HepG2 (cell line): ENCODE measurements around the gene MDFI. TPM values are rescaled to one million over a fixed set of nuclear protein-coding genes. Genes with fewer than 3 reads are reported as not detected.

Experiments
- ATAC-seq: fragments of 200-7000 bp; cut with Tn5 transposase; 3 replicates; pipeline ENCODE4 v1.9.1; 2020; ENCODE audit warnings: mild to moderate bottlenecking, moderate library complexity
- BruUV-seq: library from RNA; stranded (reverse); fragments of 400-500 nt; replicated peaks from 2 replicates; lab custom pipeline; 2021; lab: Mats Ljungman, UMichigan
- CTCF ChIA-PET: fragments of 300-600 bp; formaldehyde crosslinking; extraction: SDS; loops from one replicate; lab custom pipeline; 2021; ENCODE audit warnings: low total read pairs, inconsistent platforms, low intra/inter-chr PET ratio; lab: Yijun Ruan, JAX
- POLR2A ChIA-PET: fragments of 350-600 bp; sonication (Branson Sonifier 250); formaldehyde crosslinking; loops from one replicate; lab custom pipeline; 2020; ENCODE audit warnings: antibody characterized with exemption, inconsistent platforms; lab: Yijun Ruan, JAX
- DNase-seq: peaks from one replicate; pipeline ENCODE4 v3.0.0-alpha.2; 2015; ENCODE audit warnings: low spot score
- FAIRE-seq: peaks from 3 replicates; lab custom pipeline; 2011; peaks lifted over from hg19 to GRCh38; lab: Jason Lieb, UNC
- H2AFZ ChIP-seq: one replicate; pipeline ENCODE4 v1.6.1; 2011; ENCODE audit warnings: low read length, inconsistent platforms
- H3K27ac ChIP-seq: fragments of 300-600 bp; 3 replicates; pipeline ENCODE4 v1.8.0; 2011; ENCODE audit warnings: mixed run types, mild to moderate bottlenecking, mixed read lengths, low read length, inconsistent platforms; ENCODE audit not compliant: insufficient read depth; ENCODE audit errors: extremely low read length
- H3K27me3 ChIP-seq, 2 experiments: fragments of 200-600 bp in 1 of 2; 2 replicates in 1 of 2; 3 replicates in 1 of 2; pipeline versions ENCODE4 v1.6.0 to v1.8.0; 2011; ENCODE audit warnings: low read length in 2 of 2, mild to moderate bottlenecking in 2 of 2, moderate library complexity in 2 of 2, inconsistent platforms in 1 of 2; ENCODE audit not compliant: insufficient read depth in 2 of 2, control insufficient read depth in 1 of 2
- H3K36me3 ChIP-seq, 2 experiments: fragments of 200-600 bp in 1 of 2; replicated peaks in 1 of 2; 2 replicates in 1 of 2; 3 replicates in 1 of 2; pipeline versions ENCODE4 v1.5.1 to v1.8.0; 2011; ENCODE audit warnings: low read length in 2 of 2, inconsistent platforms in 1 of 2; ENCODE audit not compliant: insufficient read depth in 2 of 2, control insufficient read depth in 1 of 2
- H3K4me1 ChIP-seq: 2 replicates; pipeline ENCODE4 v1.5.1; 2012; ENCODE audit warnings: low read length, inconsistent platforms; ENCODE audit not compliant: insufficient read depth
- H3K4me2 ChIP-seq: 2 replicates; pipeline ENCODE4 v1.6.0; 2011; ENCODE audit warnings: low read depth, low read length, inconsistent platforms
- H3K4me3 ChIP-seq, 3 experiments: fragments of 200-600 bp in 1 of 3; sonication (generic), shearing (Covaris generic) in 1 of 3; replicated peaks in 1 of 3; 2 replicates each; pipeline ENCODE4 v1.5.1; 2011 to 2016; ENCODE audit warnings: low read length in 3 of 3, inconsistent platforms in 2 of 3, low read depth in 2 of 3, mild to moderate bottlenecking in 2 of 3, control low read depth in 1 of 3, mixed read lengths in 1 of 3; ENCODE audit not compliant: insufficient read depth in 1 of 3
- H3K79me2 ChIP-seq: one replicate; pipeline ENCODE4 v1.6.1; 2011; ENCODE audit warnings: low read length, inconsistent platforms; ENCODE audit not compliant: insufficient read depth
- H3K9ac ChIP-seq: 2 replicates; pipeline ENCODE4 v1.6.0; 2011; ENCODE audit warnings: mild to moderate bottlenecking, low read depth, low read length, inconsistent platforms; ENCODE audit not compliant: insufficient read depth
- H3K9me3 ChIP-seq: 2 replicates; pipeline ENCODE4 v1.5.1; 2012; ENCODE audit warnings: mild to moderate bottlenecking, low read length
- H4K20me1 ChIP-seq: 2 replicates; pipeline ENCODE4 v1.6.0; 2011; ENCODE audit warnings: inconsistent platforms, mild to moderate bottlenecking, low read length, moderate library complexity; ENCODE audit not compliant: insufficient read depth
- BCLAF1 ChIP-seq: fragments of 450-650 bp; IDR thresholded peaks from 2 replicates; pipeline ENCODE4 v1.6.1; 2017; ENCODE audit warnings: mild to moderate bottlenecking
- CAMTA2 ChIP-seq: sonication (generic); formaldehyde crosslinking; IDR thresholded peaks from 2 replicates; pipeline ENCODE4 v1.4.0; 2020; ENCODE audit warnings: mild to moderate bottlenecking, missing genetic modification reagents, borderline replicate concordance
- DZIP1 ChIP-seq: sonication (generic); formaldehyde crosslinking; IDR thresholded peaks from 2 replicates; pipeline ENCODE4 v1.5.0; 2020; ENCODE audit warnings: mild to moderate bottlenecking, missing genetic modification reagents
- FOXK2 ChIP-seq: fragments of 450-650 bp; IDR thresholded peaks from 2 replicates; pipeline ENCODE4 v1.6.1; 2016
- MXD3 ChIP-seq: IDR thresholded peaks from 2 replicates; pipeline ENCODE4 v1.6.1; 2016; ENCODE audit warnings: mild to moderate bottlenecking, missing biosample characterization, missing genetic modification reagents
- TRIM22 ChIP-seq: fragments of 450-650 bp; IDR thresholded peaks from 2 replicates; pipeline ENCODE4 v1.6.1; 2017
- ZNF652 ChIP-seq: IDR thresholded peaks from 2 replicates; pipeline ENCODE4 v1.6.1; 2016; ENCODE audit warnings: low read depth, borderline replicate concordance
- ZSCAN21 ChIP-seq: sonication (generic); formaldehyde crosslinking; IDR thresholded peaks from 2 replicates; pipeline ENCODE4 v1.8.0; 2022; ENCODE audit warnings: mild to moderate bottlenecking, missing genetic modification reagents, moderate library complexity, borderline replicate concordance
- WGBS: methylation state at CpG from one replicate; pipeline ENCODE4 v1.1.6; 2017; ENCODE audit warnings: low lambda C conversion rate; 5-methylcytosine and 5-hydroxymethylcytosine counted together
- in situ Hi-C: cut with HindIII; loops from 2 replicates; pipeline ENCODE4 v1.10.0; 2017; ENCODE audit warnings: low pct_unique_long_range_greater_than_20kb; ENCODE audit not compliant: extremely low pct_ligation_motif_present
- intact Hi-C: fragments of 100-400 bp; cut with micrococcal nuclease; formaldehyde crosslinking; loops from one replicate; pipeline ENCODE4 v1.10.0; 2022; ENCODE audit not compliant: unreplicated experiment
- polyA plus RNA-seq, 8 experiments: library from polyadenylated mRNA; depleted of rRNA in 3 of 8; stranded (reverse) in 7 of 8; unstranded in 1 of 8; fragments of >200 nt; fragmentation: Illumina TruSeq in 4 of 8; extraction: Trizol in 4 of 8; gene quantifications; 2 replicates each; pipeline versions ENCODE4 v1.2.1 to v1.2.3, GENCODE V29; 2011 to 2016; ENCODE audit warnings: low read depth in 4 of 8, missing spikeins in 1 of 8, mixed read lengths in 1 of 8; ENCODE audit not compliant: insufficient read depth in 1 of 8
- total RNA-seq, 5 experiments: library from RNA; depleted of rRNA; stranded (reverse); fragments of >200 nt; fragmentation: Illumina TruSeq; extraction: Trizol; gene quantifications; 2 replicates each; pipeline ENCODE4 v1.2.3, GENCODE V29; 2016; ENCODE audit warnings: low read depth in 1 of 5

The MDFI gene
- total and polyA plus RNA-seq, 2 of the 13 experiments (the other 11 are each of a cell fraction or from before 2014, with no cell fraction given): 0.28 TPM; not detected in 1

GRCh38 chr6:41644297-41644879 lies 6.1 kb downstream of the MDFI start (continued):
- TF ChIP-seq BCLAF1 (no peak), CAMTA2 (CRISPR knock-in tag) (no peak), MXD3 (CRISPR knock-in tag) (no peak), DZIP1 (CRISPR knock-in tag) (no peak)

- FAIRE-seq: no peak
- TF ChIP-seq ZSCAN21 (no peak), TRIM22 (0 out of 2 replicates have a peak, but pooled peaks have one; percentile 24), FOXK2 (no peak), ZNF652 (CRISPR knock-in tag) (peak; percentile 61; the same call in 1 of the 2 replicates)
- TF ChIP-seq, all 625 proteins: peak for 2
- POLR2A ChIA-PET: no interaction called here
- no peak overlapping the region for H2AFZ ChIP-seq
- H3K4me3 ChIP-seq: no peak overlapping the region
- in situ Hi-C loops: no loop called here
- H3K27me3 ChIP-seq: peaks cover 3 to 62% of the 10 kb centered on the region in 2 experiments; a peak in 4 of 5 replicates
- DNase-seq (no peak), ATAC-seq (no peak)
- no peak overlapping the region for H3K27ac ChIP-seq
- H3K9me3 ChIP-seq: no peaks in the 10 kb centered on the region
- no peaks in the 10 kb centered on the region for H4K20me1 ChIP-seq
- H3K79me2 ChIP-seq: no peaks in the 10 kb centered on the region
- no peaks in the 10 kb centered on the region for H3K36me3 ChIP-seq
- intact Hi-C loops: no loop called here
- WGBS: 54% methylated on average over 12 of the region's 12 CpGs
- no TSS peak for BruUV-seq
- H3K4me1 ChIP-seq: peaks cover 43% of the 10 kb centered on the region
- H3K4me2 ChIP-seq: no peak overlapping the region
- CTCF ChIA-PET: no interaction called here
- no peak overlapping the region for H3K9ac ChIP-seq
These were observed 6.8 kb downstream of the MDFI start for GRCh38 chr6:41645007-41645618.
